ENCODE measurements around the gene RB1. TPM values are rescaled to one million over a fixed set of nuclear protein-coding genes. Genes with fewer than 3 reads are reported as not detected.

RB1 gene
- total RNA-seq, 1 experiment from 2014 or later = 36.7 TPM

GRCh38 chr13:48511621-48512230 is 208.2 kb downstream of the RB1 start:
- ChIA-PET RAD21 (ENCODE audit: low non-redundant PET in 1 of 2, low total read pairs in 2 of 2, uncharacterized antibody in 2 of 2, unreplicated experiment in 2 of 2) (no interaction called here), CTCF (no interaction called here), POLR2A (no interaction called here)
- Histone ChIP-seq H3K36me3 (ENCODE audit: control insufficient read depth in 1 of 2, insufficient read depth in 2 of 2, low read length in 2 of 2) (no peaks in the 10 kb centered on the region), H3K27ac (ENCODE audit: low read depth, low read length) (no peak overlapping the region), H3K9me3 (ENCODE audit: control insufficient read depth in 1 of 2, insufficient read depth in 1 of 2, low read depth in 1 of 2, low read length in 2 of 2) (no peaks in the 10 kb centered on the region), H3K4me3 (replicated peaks in 1 of 2; ENCODE audit: low read depth in 1 of 2, low read length in 2 of 2) (no peak overlapping the region), H3K4me1 (ENCODE audit: control insufficient read depth in 1 of 2, insufficient read depth in 2 of 2, low read length in 2 of 2) (no peaks in the 10 kb centered on the region), H3K27me3 (ENCODE audit: insufficient read depth, low read length) (no peaks in the 10 kb centered on the region), H3K4me2 (ENCODE audit: low read length) (no peak overlapping the region), H3K79me2 (ENCODE audit: insufficient read depth, low read length) (no peaks in the 10 kb centered on the region), H3K9me2 (ENCODE audit: insufficient read depth) (no peaks in the 10 kb centered on the region), H3K9ac (ENCODE audit: low read length) (no peak overlapping the region), H2AFZ (ENCODE audit: low read depth, low read length, poor library complexity, severe bottlenecking) (no peak overlapping the region), H4K20me1 (ENCODE audit: insufficient read depth) (no peaks in the 10 kb centered on the region)
- ATAC-seq = no peak
- intact Hi-C loops (cut with micrococcal nuclease) = no loop called here
- TF ChIP-seq, protein P1, sequence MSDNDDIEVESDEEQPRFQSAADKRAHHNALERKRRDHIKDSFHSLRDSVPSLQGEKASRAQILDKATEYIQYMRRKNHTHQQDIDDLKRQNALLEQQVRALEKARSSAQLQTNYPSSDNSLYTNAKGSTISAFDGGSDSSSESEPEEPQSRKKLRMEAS (IDR thresholded peaks at IDR 0.05) = no peak
- TF ChIP-seq CTCF (IDR thresholded peaks at IDR 0.05 in 2 of 3, conservative IDR thresholded peaks at IDR 0.05 in 1 of 3; ENCODE audit: borderline replicate concordance in 1 of 3, insufficient read depth in 1 of 3, low read depth in 2 of 3, low read length in 2 of 3) (no peak), ZFX (IDR thresholded peaks at IDR 0.05) (no peak), POLR2AphosphoS5 (IDR thresholded peaks at IDR 0.05; ENCODE audit: low read depth, low read length) (no peak), ATF3 (IDR thresholded peaks at IDR 0.05) (no peak), YY1 (IDR thresholded peaks at IDR 0.05; ENCODE audit: extremely low read depth, insufficient replicate concordance, low read depth, low read length) (no peak), ELF1 (IDR thresholded peaks at IDR 0.05; ENCODE audit: borderline replicate concordance, low read depth) (no peak), CBX3 (IDR thresholded peaks at IDR 0.05; ENCODE audit: low read depth) (no peak), EZH2 (IDR thresholded peaks at IDR 0.05) (no peak), SIN3A (IDR thresholded peaks at IDR 0.05; ENCODE audit: low read depth) (no peak), SRF (IDR thresholded peaks at IDR 0.05; ENCODE audit: low read depth) (no peak), FOSL1 (IDR thresholded peaks at IDR 0.05; ENCODE audit: low read depth) (no peak), POLR2A (IDR thresholded peaks at IDR 0.05; ENCODE audit: borderline replicate concordance, extremely low read depth, insufficient read depth, insufficient read length) (no peak), EGR1 (IDR thresholded peaks at IDR 0.05; ENCODE audit: low read depth) (no peak), SP1 (IDR thresholded peaks at IDR 0.05; ENCODE audit: low read depth) (no peak), EZH2phosphoT487 (IDR thresholded peaks at IDR 0.05; ENCODE audit: borderline replicate concordance) (no peak), RAD21 (IDR thresholded peaks at IDR 0.05; ENCODE audit: low read depth) (no peak)
- TF ChIP-seq, protein P2, sequence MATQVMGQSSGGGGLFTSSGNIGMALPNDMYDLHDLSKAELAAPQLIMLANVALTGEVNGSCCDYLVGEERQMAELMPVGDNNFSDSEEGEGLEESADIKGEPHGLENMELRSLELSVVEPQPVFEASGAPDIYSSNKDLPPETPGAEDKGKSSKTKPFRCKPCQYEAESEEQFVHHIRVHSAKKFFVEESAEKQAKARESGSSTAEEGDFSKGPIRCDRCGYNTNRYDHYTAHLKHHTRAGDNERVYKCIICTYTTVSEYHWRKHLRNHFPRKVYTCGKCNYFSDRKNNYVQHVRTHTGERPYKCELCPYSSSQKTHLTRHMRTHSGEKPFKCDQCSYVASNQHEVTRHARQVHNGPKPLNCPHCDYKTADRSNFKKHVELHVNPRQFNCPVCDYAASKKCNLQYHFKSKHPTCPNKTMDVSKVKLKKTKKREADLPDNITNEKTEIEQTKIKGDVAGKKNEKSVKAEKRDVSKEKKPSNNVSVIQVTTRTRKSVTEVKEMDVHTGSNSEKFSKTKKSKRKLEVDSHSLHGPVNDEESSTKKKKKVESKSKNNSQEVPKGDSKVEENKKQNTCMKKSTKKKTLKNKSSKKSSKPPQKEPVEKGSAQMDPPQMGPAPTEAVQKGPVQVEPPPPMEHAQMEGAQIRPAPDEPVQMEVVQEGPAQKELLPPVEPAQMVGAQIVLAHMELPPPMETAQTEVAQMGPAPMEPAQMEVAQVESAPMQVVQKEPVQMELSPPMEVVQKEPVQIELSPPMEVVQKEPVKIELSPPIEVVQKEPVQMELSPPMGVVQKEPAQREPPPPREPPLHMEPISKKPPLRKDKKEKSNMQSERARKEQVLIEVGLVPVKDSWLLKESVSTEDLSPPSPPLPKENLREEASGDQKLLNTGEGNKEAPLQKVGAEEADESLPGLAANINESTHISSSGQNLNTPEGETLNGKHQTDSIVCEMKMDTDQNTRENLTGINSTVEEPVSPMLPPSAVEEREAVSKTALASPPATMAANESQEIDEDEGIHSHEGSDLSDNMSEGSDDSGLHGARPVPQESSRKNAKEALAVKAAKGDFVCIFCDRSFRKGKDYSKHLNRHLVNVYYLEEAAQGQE (IDR thresholded peaks at IDR 0.05; ENCODE audit: low read depth) = no peak
- DNase-seq (ENCODE audit: low read depth, low spot score) = no peak
- no TSS peak for BruUV-seq (replicated peaks)
